Liver (tissue), 3 donors: ENCODE results near the gene ZDHHC6.

Experiments used
- CTCF ChIP-seq: fragments of 150-350 bp; IDR thresholded peaks from 2 replicates; pipeline ENCODE4 v1.5.1; 2017; ENCODE audit warnings: improper control_type of control experiment, low read depth, low read length; ENCODE audit not compliant: missing input control
- HNF4A ChIP-seq, 2 donors: conservative IDR thresholded peaks; 2 replicates each; pipeline ENCODE4 v1.6.1; 2016; ENCODE audit warnings: antibody characterized with exemption in 2 of 2, mild to moderate bottlenecking in 2 of 2
- JUND ChIP-seq, 2 donors: IDR thresholded peaks; 2 replicates each; pipeline ENCODE4 v1.6.1; 2016; ENCODE audit warnings: antibody characterized with exemption in 2 of 2
- MAX ChIP-seq: IDR thresholded peaks from 2 replicates; pipeline ENCODE4 v1.6.1; 2016; ENCODE audit warnings: antibody characterized with exemption
- TAF1 ChIP-seq: conservative IDR thresholded peaks from 2 replicates; pipeline ENCODE4 v1.6.1; 2016; ENCODE audit warnings: antibody characterized with exemption, mild to moderate bottlenecking
- donor health status: healthy.
- donor health status: healthy.

GRCh38 chr10:112397592-112397991 is 49.1 kb downstream of the ZDHHC6 start:
- no peak for TF ChIP-seq CTCF
- TF ChIP-seq TAF1, result no peak
- no peak for TF ChIP-seq HNF4A (conservative IDR thresholded peaks at IDR 0.05)
- no peak for TF ChIP-seq JUND (IDR thresholded peaks at IDR 0.05)
- TF ChIP-seq MAX, result no peak
